ENCODE results near the gene MLLT3.

The MLLT3 gene

GRCh38 chr9:20305452-20305851, 316.8 kb downstream of the MLLT3 start:
- no peak for DNase-seq (ENCODE audit: low read depth in 3 of 3)

GRCh38 chr9:20303996-20304395, 318.3 kb downstream of the MLLT3 start:
- no peak for DNase-seq (ENCODE audit: low read depth in 3 of 3)

- no peak for DNase-seq (ENCODE audit: low read depth in 3 of 3)
These were observed 319.2 kb downstream of the MLLT3 start for GRCh38 chr9:20303066-20303465.

- DNase-seq (ENCODE audit: low read depth in 3 of 3) = no peak
These were observed 320.1 kb downstream of the MLLT3 start for GRCh38 chr9:20302197-20302596.

GRCh38 chr9:20300430-20301115, 321.7 kb downstream of the MLLT3 start:
- DNase-seq (ENCODE audit: low read depth in 3 of 3) = no peak

- DNase-seq (ENCODE audit: low read depth in 3 of 3) = no peak
These were observed 324.6 kb downstream of the MLLT3 start for GRCh38 chr9:20297646-20298084.

GRCh38 chr9:20295555-20295954, 326.7 kb downstream of the MLLT3 start:
- no peak for DNase-seq (ENCODE audit: low read depth in 3 of 3)

GRCh38 chr9:20294046-20294750, 328.1 kb downstream of the MLLT3 start:
- no peak for DNase-seq (ENCODE audit: low read depth in 3 of 3)

GRCh38 chr9:20292002-20292401, 330.3 kb downstream of the MLLT3 start:
- no peak for DNase-seq (ENCODE audit: low read depth in 3 of 3)
